Loucy (cell line): Measurements from ENCODE around the gene ZC3H18.

Source experiments
- H2AFZ ChIP-seq: fragments of 200-600 bp; sonication (generic); 2 replicates; pipeline ENCODE4 v1.6.0; 2016; ENCODE audit warnings: antibody characterized with exemption, mild to moderate bottlenecking, low read length, moderate library complexity
- H3F3A ChIP-seq: fragments of 200-600 bp; 2 replicates; pipeline ENCODE4 v1.6.0; 2016; ENCODE audit warnings: antibody characterized with exemption, low read depth, mild to moderate bottlenecking
- H3K27me3 ChIP-seq: fragments of 200-600 bp; sonication (generic); 2 replicates; pipeline ENCODE4 v1.6.1; 2014; ENCODE audit warnings: low read length, mild to moderate bottlenecking; ENCODE audit not compliant: insufficient read depth, poor library complexity, severe bottlenecking
- H3K36me3 ChIP-seq: fragments of 200-600 bp; sonication (generic); 2 replicates; pipeline ENCODE4 v1.6.1; 2016; ENCODE audit warnings: low read length; ENCODE audit not compliant: insufficient read depth
- H3K4me1 ChIP-seq: fragments of 200-600 bp; sonication (generic); 2 replicates; pipeline ENCODE4 v1.5.1; 2014; ENCODE audit warnings: low read length, mild to moderate bottlenecking; ENCODE audit not compliant: insufficient read depth, poor library complexity, severe bottlenecking
- H3K4me2 ChIP-seq: fragments of 200-600 bp; sonication (generic); 2 replicates; pipeline ENCODE4 v1.6.0; 2014; ENCODE audit warnings: antibody characterized with exemption, low read length, low read depth, mild to moderate bottlenecking; ENCODE audit not compliant: poor library complexity, severe bottlenecking
- H3K4me3 ChIP-seq: fragments of 200-600 bp; sonication (generic); 2 replicates; pipeline ENCODE4 v1.5.1; 2014; ENCODE audit warnings: low read length, mild to moderate bottlenecking, mixed read lengths; ENCODE audit not compliant: poor library complexity, severe bottlenecking
- H3K79me2 ChIP-seq: fragments of 200-600 bp; sonication (generic); 2 replicates; pipeline ENCODE4 v1.6.1; 2014; ENCODE audit warnings: low read length; ENCODE audit not compliant: insufficient read depth
- H3K9ac ChIP-seq: fragments of 200-600 bp; sonication (generic); 2 replicates; pipeline ENCODE4 v1.6.0; 2014; ENCODE audit warnings: mild to moderate bottlenecking, low read depth, low read length, moderate library complexity; ENCODE audit not compliant: poor library complexity, severe bottlenecking
- H3K9me2 ChIP-seq: fragments of 200-600 bp; sonication (generic); replicated peaks from 2 replicates; pipeline ENCODE4 v1.6.1; 2016; ENCODE audit warnings: low read depth, low read length, mixed read lengths
- H3K9me3 ChIP-seq: fragments of 200-600 bp; sonication (generic); 2 replicates; pipeline ENCODE4 v1.6.1; 2014; ENCODE audit warnings: mild to moderate bottlenecking, antibody characterized with exemption, low read length, low read depth; ENCODE audit not compliant: insufficient read depth
- H4K20me1 ChIP-seq: fragments of 200-600 bp; sonication (generic); 2 replicates; pipeline ENCODE4 v1.6.0; 2014; ENCODE audit warnings: antibody characterized with exemption, low read length, mild to moderate bottlenecking; ENCODE audit not compliant: insufficient read depth, poor library complexity, severe bottlenecking
- EZH2phosphoT487 ChIP-seq: fragments of 200-600 bp; IDR thresholded peaks from 2 replicates; pipeline ENCODE4 v1.6.1; 2018; ENCODE audit warnings: antibody characterized with exemption, mild to moderate bottlenecking, moderate library complexity, borderline replicate concordance
- TF ChIP-seq, protein P1 (sequence below): fragments of 200-600 bp; sonication (generic); conservative IDR thresholded peaks from 2 replicates; pipeline ENCODE4 v1.5.1; 2014; ENCODE audit warnings: mild to moderate bottlenecking, antibody characterized with exemption, low read length

Gene ZC3H18

DNA sequence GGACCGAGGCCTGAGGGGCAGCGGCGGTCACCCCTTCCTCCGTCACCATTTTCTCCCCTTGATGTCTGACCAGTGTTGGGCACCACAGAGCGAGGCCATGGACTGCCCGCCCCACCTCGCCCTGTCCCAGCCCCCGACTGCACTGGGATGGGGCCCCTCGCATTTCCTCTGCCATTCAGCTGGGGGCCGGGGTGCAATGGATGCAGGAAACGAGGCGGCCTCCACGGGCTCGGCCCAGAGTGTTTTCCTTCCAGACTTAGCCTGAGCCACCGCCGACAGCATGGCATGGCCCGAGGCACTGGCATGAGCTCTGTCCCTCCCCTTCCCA is 44.6 kb upstream of the ZC3H18 start:
- Histone ChIP-seq H4K20me1 (no peaks in the 10 kb centered on the region), H3K9me2 (no peaks in the 10 kb centered on the region), H3K4me1 (no peaks in the 10 kb centered on the region), H3F3A (no peaks in the 10 kb centered on the region), H3K36me3 (no peaks in the 10 kb centered on the region), H3K9me3 (no peaks in the 10 kb centered on the region), H3K79me2 (no peaks in the 10 kb centered on the region), H3K9ac (no peak overlapping the region), H3K27me3 (no peaks in the 10 kb centered on the region), H3K4me3 (no peak overlapping the region), H3K4me2 (no peak overlapping the region), H2AFZ (no peak overlapping the region)
- TF ChIP-seq EZH2phosphoT487: no peak
- TF ChIP-seq, protein P1, sequence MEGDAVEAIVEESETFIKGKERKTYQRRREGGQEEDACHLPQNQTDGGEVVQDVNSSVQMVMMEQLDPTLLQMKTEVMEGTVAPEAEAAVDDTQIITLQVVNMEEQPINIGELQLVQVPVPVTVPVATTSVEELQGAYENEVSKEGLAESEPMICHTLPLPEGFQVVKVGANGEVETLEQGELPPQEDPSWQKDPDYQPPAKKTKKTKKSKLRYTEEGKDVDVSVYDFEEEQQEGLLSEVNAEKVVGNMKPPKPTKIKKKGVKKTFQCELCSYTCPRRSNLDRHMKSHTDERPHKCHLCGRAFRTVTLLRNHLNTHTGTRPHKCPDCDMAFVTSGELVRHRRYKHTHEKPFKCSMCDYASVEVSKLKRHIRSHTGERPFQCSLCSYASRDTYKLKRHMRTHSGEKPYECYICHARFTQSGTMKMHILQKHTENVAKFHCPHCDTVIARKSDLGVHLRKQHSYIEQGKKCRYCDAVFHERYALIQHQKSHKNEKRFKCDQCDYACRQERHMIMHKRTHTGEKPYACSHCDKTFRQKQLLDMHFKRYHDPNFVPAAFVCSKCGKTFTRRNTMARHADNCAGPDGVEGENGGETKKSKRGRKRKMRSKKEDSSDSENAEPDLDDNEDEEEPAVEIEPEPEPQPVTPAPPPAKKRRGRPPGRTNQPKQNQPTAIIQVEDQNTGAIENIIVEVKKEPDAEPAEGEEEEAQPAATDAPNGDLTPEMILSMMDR: no peak

- H3K9me2 ChIP-seq: no peaks in the 10 kb centered on the region
- H3K27me3 ChIP-seq: no peaks in the 10 kb centered on the region
- no peak overlapping the region for H2AFZ ChIP-seq
- no peaks in the 10 kb centered on the region for H3F3A ChIP-seq
- H4K20me1 ChIP-seq: no peaks in the 10 kb centered on the region
- no peak overlapping the region for H3K4me3 ChIP-seq
- H3K4me2 ChIP-seq: no peak overlapping the region
- H3K9ac ChIP-seq: no peak overlapping the region
- no peaks in the 10 kb centered on the region for H3K4me1 ChIP-seq
- no peaks in the 10 kb centered on the region for H3K9me3 ChIP-seq
- H3K36me3 ChIP-seq: no peaks in the 10 kb centered on the region
- no peaks in the 10 kb centered on the region for H3K79me2 ChIP-seq
- TF ChIP-seq EZH2phosphoT487: no peak
These were observed 43.9 kb upstream of the ZC3H18 start for GRCh38 chr16:88526008-88526905.

DNA sequence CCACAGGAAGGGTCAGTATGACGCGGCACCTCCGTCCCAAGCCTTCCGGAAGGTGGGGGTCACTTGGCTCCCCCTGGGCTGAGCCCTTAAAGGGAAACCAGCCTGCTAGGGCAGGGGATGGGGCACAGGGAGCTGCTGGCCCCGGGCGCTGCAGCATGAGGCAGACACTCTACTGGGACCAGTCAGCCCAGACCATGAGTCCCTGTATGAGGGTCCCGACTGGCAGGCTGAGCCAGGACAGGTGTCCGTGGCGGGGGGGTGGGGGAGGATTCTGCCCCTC is 43.4 kb upstream of the ZC3H18 start:
- H2AFZ ChIP-seq: no peak overlapping the region
- TF ChIP-seq, protein P1: no peak
- TF ChIP-seq EZH2phosphoT487: no peak
- no peaks in the 10 kb centered on the region for H3K4me1 ChIP-seq

More for the DNA sequence above, 43.4 kb upstream of the ZC3H18 start:
- no peak overlapping the region for H3K4me3 ChIP-seq
- H4K20me1 ChIP-seq: no peaks in the 10 kb centered on the region
- no peaks in the 10 kb centered on the region for H3F3A ChIP-seq
- H3K36me3 ChIP-seq: no peaks in the 10 kb centered on the region
- H3K4me2 ChIP-seq: no peak overlapping the region
- H3K9me3 ChIP-seq: no peaks in the 10 kb centered on the region
- no peaks in the 10 kb centered on the region for H3K27me3 ChIP-seq
- H3K79me2 ChIP-seq: no peaks in the 10 kb centered on the region
- no peaks in the 10 kb centered on the region for H3K9me2 ChIP-seq
- H3K9ac ChIP-seq: no peak overlapping the region
